HG03457 (cell line): ENCODE results near the gene CCM2.

Experiments
- ATAC-seq: cut with Tn5 transposase; IDR thresholded peaks from one replicate; pipeline ENCODE4 v1.9.1; 2021; ENCODE audit warnings: moderate number of reproducible peaks; ENCODE audit not compliant: unreplicated experiment

The CCM2 gene

GRCh38 chr7:45077579-45077978, 77.6 kb downstream of the CCM2 start:
- no peak for ATAC-seq

GRCh38 chr7:45078125-45078681, 78.2 kb downstream of the CCM2 start:
- no peak for ATAC-seq

- no peak for ATAC-seq
Measured at GRCh38 chr7:45080265-45080957, 80.4 kb downstream of the CCM2 start.

- ATAC-seq = no peak
Measured at GRCh38 chr7:45080958-45081669, 81.1 kb downstream of the CCM2 start.

GRCh38 chr7:45081670-45081974, 81.6 kb downstream of the CCM2 start:
- no peak for ATAC-seq

- ATAC-seq = no peak
Measured at GRCh38 chr7:45082031-45082830, 82.2 kb downstream of the CCM2 start.

- no peak for ATAC-seq
Measured at GRCh38 chr7:45082831-45083331, 82.9 kb downstream of the CCM2 start.

- ATAC-seq = no peak
Measured at GRCh38 chr7:45084336-45084735, 84.3 kb downstream of the CCM2 start.

- ATAC-seq = no peak
Measured at GRCh38 chr7:45084901-45085618, 85.1 kb downstream of the CCM2 start.

- no peak for ATAC-seq
Measured at GRCh38 chr7:45085619-45086200, 85.7 kb downstream of the CCM2 start.

GRCh38 chr7:45086331-45087065, 86.5 kb downstream of the CCM2 start:
- ATAC-seq = no peak

- no peak for ATAC-seq
Measured at GRCh38 chr7:45087301-45088145, 87.5 kb downstream of the CCM2 start.

GRCh38 chr7:45088146-45088701, 88.2 kb downstream of the CCM2 start:
- no peak for ATAC-seq

- no peak for ATAC-seq
Measured at GRCh38 chr7:45088821-45089340, 88.9 kb downstream of the CCM2 start, which contains the start of gene NACAD. Gene NACAD (minus strand): TSS chr7:45088969. CDS start chr7:45088894, 75 bp downstream.

GRCh38 chr7:45089341-45089891, 89.4 kb downstream of the CCM2 start:
- no peak for ATAC-seq

- no peak for ATAC-seq
Measured at GRCh38 chr7:45092100-45092930, 92.3 kb downstream of the CCM2 start.

- ATAC-seq = no peak
Measured at GRCh38 chr7:45092931-45093235, 92.9 kb downstream of the CCM2 start.
